Ascending aorta (tissue), 2 donors: ENCODE measurements around the gene ELF1. TPM values are rescaled to one million over a fixed set of nuclear protein-coding genes. Genes with fewer than 3 reads are reported as not detected.

ENCODE experiments used
- DNase-seq, 2 donors: peaks; one replicate each; pipeline ENCODE4 v3.0.0-alpha.2; 2019; ENCODE audit warnings: low spot score in 2 of 2
- H3K27ac ChIP-seq, 2 donors: fragments of 200-600 bp; sonication (generic); one replicate each; pipeline ENCODE4 v1.5.1; 2016 to 2017; ENCODE audit warnings: mild to moderate bottlenecking in 1 of 2
- H3K27me3 ChIP-seq: fragments of 200-600 bp; sonication (generic); one replicate; pipeline ENCODE4 v1.5.1; 2017
- H3K36me3 ChIP-seq, 2 donors: fragments of 200-600 bp; sonication (generic); one replicate each; pipeline ENCODE4 v1.5.1; 2016
- H3K4me1 ChIP-seq, 2 donors: fragments of 200-600 bp; sonication (generic); one replicate each; pipeline ENCODE4 v1.5.1; 2016 to 2017; ENCODE audit warnings: mild to moderate bottlenecking in 1 of 2
- H3K4me3 ChIP-seq, 2 donors: fragments of 200-600 bp; sonication (generic); one replicate each; pipeline ENCODE4 v1.5.1; 2016 to 2017; ENCODE audit warnings: mild to moderate bottlenecking in 1 of 2
- H3K9me3 ChIP-seq, 2 donors: fragments of 200-600 bp; sonication (generic); one replicate each; pipeline ENCODE4 v1.5.1; 2016
- CTCF ChIP-seq, 3 experiments: fragments of 200-600 bp in 2 of 3; fragments of 450-650 bp in 1 of 3; sonication (generic) in 2 of 3; IDR thresholded peaks; one replicate each; pipeline ENCODE4 v1.5.1; 2016 to 2019; ENCODE audit warnings: antibody characterized with exemption in 3 of 3, mild to moderate bottlenecking in 1 of 3, moderate library complexity in 1 of 3
- intact Hi-C: fragments of 100-400 bp; cut with DNase I; formaldehyde crosslinking; loops from one replicate; pipeline ENCODE4 v1.15.1; 2023
- total RNA-seq: library from RNA; depleted of rRNA; stranded (reverse); fragments of >200 nt; gene quantifications from one replicate; pipeline ENCODE4 v1.1.0, GENCODE V29; 2016

Gene ELF1
- total RNA-seq, 1 donor from 2014 or later, result 105 TPM

GRCh38 chr13:41007744-41008128, 11.4 kb downstream of the ELF1 start:
- no peak for DNase-seq
- Histone ChIP-seq H3K27me3 (no peaks in the 10 kb centered on the region), H3K27ac (no peak overlapping the region), H3K4me1 (peaks cover 0 to 9% of the 10 kb centered on the region in 2 donors), H3K36me3 (no peaks in the 10 kb centered on the region), H3K4me3 (no peak overlapping the region), H3K9me3 (no peaks in the 10 kb centered on the region)
- no peak for TF ChIP-seq CTCF (IDR thresholded peaks at IDR 0.05)
- intact Hi-C loops, result no loop called here

GRCh38 chr13:41006978-41007743, 12.0 kb downstream of the ELF1 start:
- Histone ChIP-seq H3K9me3 (no peaks in the 10 kb centered on the region), H3K36me3 (no peaks in the 10 kb centered on the region), H3K4me1 (peaks cover 0 to 9% of the 10 kb centered on the region in 2 donors), H3K27ac (no peak overlapping the region), H3K27me3 (no peaks in the 10 kb centered on the region), H3K4me3 (no peak overlapping the region)
- DNase-seq, result no peak
- TF ChIP-seq CTCF (IDR thresholded peaks at IDR 0.05), result no peak
- intact Hi-C loops, result no loop called here

- Histone ChIP-seq H3K27me3 (no peaks in the 10 kb centered on the region), H3K4me1 (peaks cover 0 to 9% of the 10 kb centered on the region in 2 donors), H3K9me3 (no peaks in the 10 kb centered on the region), H3K27ac (no peak overlapping the region), H3K4me3 (no peak overlapping the region), H3K36me3 (no peaks in the 10 kb centered on the region)
- no peak for DNase-seq
- TF ChIP-seq CTCF (IDR thresholded peaks at IDR 0.05), result no peak
- intact Hi-C loops, result no loop called here
Measured at GRCh38 chr13:41006306-41006705, 12.8 kb downstream of the ELF1 start.

GRCh38 chr13:41005704-41006103, 13.4 kb downstream of the ELF1 start:
- TF ChIP-seq CTCF (IDR thresholded peaks at IDR 0.05), result no peak
- H3K27ac ChIP-seq, result no peak overlapping the region
- no peaks in the 10 kb centered on the region for H3K36me3 ChIP-seq
- H3K4me1 ChIP-seq, result peaks cover 0 to 9% of the 10 kb centered on the region in 2 donors
- H3K4me3 ChIP-seq, result no peak overlapping the region
- H3K9me3 ChIP-seq, result no peaks in the 10 kb centered on the region
- H3K27me3 ChIP-seq, result no peaks in the 10 kb centered on the region
- DNase-seq, result no peak
- intact Hi-C loops, result no loop called here

- no peaks in the 10 kb centered on the region for H3K27me3 ChIP-seq
- intact Hi-C loops, result no loop called here
- H3K9me3 ChIP-seq, result no peaks in the 10 kb centered on the region
- no peak overlapping the region for H3K27ac ChIP-seq
- no peak for TF ChIP-seq CTCF (IDR thresholded peaks at IDR 0.05)
- H3K36me3 ChIP-seq, result no peaks in the 10 kb centered on the region
- peaks cover 0 to 9% of the 10 kb centered on the region in 2 donors for H3K4me1 ChIP-seq
- H3K4me3 ChIP-seq, result no peak overlapping the region
- no peak for DNase-seq
Measured at GRCh38 chr13:41004875-41005693, 14.0 kb downstream of the ELF1 start.
